ENCODE results near the gene ADGRG4. TPM values are rescaled to one million over a fixed set of nuclear protein-coding genes. Genes with fewer than 3 reads are reported as not detected.

ADGRG4 gene
- total and polyA plus RNA-seq, 7 donors = under 0.01 TPM; not detected in 6

- 71 to 81% methylated on average over 3 of the region's 3 CpGs for WGBS, 2 donors
- DNase-seq = no peak
- Histone ChIP-seq H3K4me3 (no peak overlapping the region), H3K9me3 (no peaks in the 10 kb centered on the region), H3K4me1 (no peaks in the 10 kb centered on the region), H3K27ac (no peak overlapping the region), H3K36me3 (no peaks in the 10 kb centered on the region), H3K27me3 (no peaks in the 10 kb centered on the region)
- TF ChIP-seq POLR2A (IDR thresholded peaks at IDR 0.05) = no peak
- TF ChIP-seq EP300 (IDR thresholded peaks at IDR 0.05) = no peak
- no peak for TF ChIP-seq CTCF (IDR thresholded peaks at IDR 0.05)
- no peak for TF ChIP-seq POLR2AphosphoS5 (IDR thresholded peaks at IDR 0.05)
- intact Hi-C loops (cut with DNase I) = no loop called here
Observed at GRCh38 chrX:136387951-136388502, 87.3 kb downstream of the ADGRG4 start.

- 70 to 86% methylated on average over 2 of the region's 2 CpGs for WGBS, 2 donors
- intact Hi-C loops (cut with DNase I) = no loop called here
- no peak for DNase-seq
- H3K9me3 ChIP-seq = no peaks in the 10 kb centered on the region
- H3K4me3 ChIP-seq = no peak overlapping the region
- H3K27ac ChIP-seq = no peak overlapping the region
- no peak for TF ChIP-seq EP300 (IDR thresholded peaks at IDR 0.05)
- TF ChIP-seq POLR2A (IDR thresholded peaks at IDR 0.05) = no peak
- TF ChIP-seq POLR2AphosphoS5 (IDR thresholded peaks at IDR 0.05) = no peak
- no peak for TF ChIP-seq CTCF (IDR thresholded peaks at IDR 0.05)
- H3K36me3 ChIP-seq = no peaks in the 10 kb centered on the region
- no peaks in the 10 kb centered on the region for H3K27me3 ChIP-seq
- no peaks in the 10 kb centered on the region for H3K4me1 ChIP-seq
Observed at GRCh38 chrX:136390921-136391320, 90.2 kb downstream of the ADGRG4 start.

GRCh38 chrX:136395271-136395670, 94.5 kb downstream of the ADGRG4 start:
- Histone ChIP-seq H3K27me3 (no peaks in the 10 kb centered on the region), H3K36me3 (no peaks in the 10 kb centered on the region), H3K9me3 (no peaks in the 10 kb centered on the region), H3K27ac (no peak overlapping the region), H3K4me3 (no peak overlapping the region), H3K4me1 (no peaks in the 10 kb centered on the region)
- DNase-seq = no peak
- intact Hi-C loops (cut with DNase I) = no loop called here
- WGBS, 2 donors = 33 to 45% methylated on average over 3 of the region's 3 CpGs
- TF ChIP-seq CTCF (IDR thresholded peaks at IDR 0.05) = no peak
- no peak for TF ChIP-seq POLR2AphosphoS5 (IDR thresholded peaks at IDR 0.05)
- no peak for TF ChIP-seq EP300 (IDR thresholded peaks at IDR 0.05)
- TF ChIP-seq POLR2A (IDR thresholded peaks at IDR 0.05) = no peak

- no peak for DNase-seq
- Histone ChIP-seq H3K27me3 (no peaks in the 10 kb centered on the region), H3K36me3 (no peaks in the 10 kb centered on the region), H3K27ac (no peak overlapping the region), H3K4me1 (no peaks in the 10 kb centered on the region), H3K9me3 (no peaks in the 10 kb centered on the region), H3K4me3 (no peak overlapping the region)
- WGBS, 2 donors = 81 to 84% methylated on average over 4 of the region's 4 CpGs
- no peak for TF ChIP-seq CTCF (IDR thresholded peaks at IDR 0.05)
- no peak for TF ChIP-seq POLR2AphosphoS5 (IDR thresholded peaks at IDR 0.05)
- no peak for TF ChIP-seq POLR2A (IDR thresholded peaks at IDR 0.05)
- TF ChIP-seq EP300 (IDR thresholded peaks at IDR 0.05) = no peak
- intact Hi-C loops (cut with DNase I) = no loop called here
Observed at GRCh38 chrX:136397001-136397400, 96.2 kb downstream of the ADGRG4 start.

GRCh38 chrX:136405126-136405525, 104.4 kb downstream of the ADGRG4 start:
- intact Hi-C loops (cut with DNase I) = no loop called here
- Histone ChIP-seq H3K27ac (no peak overlapping the region), H3K27me3 (no peaks in the 10 kb centered on the region), H3K4me1 (no peaks in the 10 kb centered on the region), H3K4me3 (no peak overlapping the region), H3K36me3 (no peaks in the 10 kb centered on the region), H3K9me3 (no peaks in the 10 kb centered on the region)
- WGBS, 2 donors = 86 to 92% methylated on average over 8 of the region's 8 CpGs
- DNase-seq = no peak
- TF ChIP-seq CTCF (IDR thresholded peaks at IDR 0.05) (no peak), POLR2AphosphoS5 (IDR thresholded peaks at IDR 0.05) (no peak), EP300 (IDR thresholded peaks at IDR 0.05) (no peak), POLR2A (IDR thresholded peaks at IDR 0.05) (no peak)
